ENCODE results near the gene DUS3L.

The DUS3L gene

GRCh38 chr19:5790559-5791520 lies at the start of gene DUS3L:
Gene DUS3L, minus strand, starts transcription at chr19:5791163. Its CDS starts 22 bp downstream, at chr19:5791141.
- FAIRE-seq: peak; percentile 99

- no peak for FAIRE-seq
These were observed 48.4 kb upstream of the DUS3L start, which contains the start of gene FUT6 for GRCh38 chr19:5839065-5840017. Gene FUT6, minus strand, starts transcription at chr19:5839702. Its CDS starts 7,135 bp downstream, at chr19:5832567.

GRCh38 chr19:5838353-5839064 lies 47.5 kb upstream of the DUS3L start:
- no peak for FAIRE-seq

- no peak for FAIRE-seq
These were observed 46.9 kb upstream of the DUS3L start for GRCh38 chr19:5837761-5838352.

- FAIRE-seq: no peak
These were observed 41.7 kb upstream of the DUS3L start for GRCh38 chr19:5832527-5833216.

GRCh38 chr19:5832061-5832460 lies 41.1 kb upstream of the DUS3L start:
- no peak for FAIRE-seq

GRCh38 chr19:5831159-5831558 lies 40.2 kb upstream of the DUS3L start:
- no peak for FAIRE-seq

- no peak for FAIRE-seq
These were observed 38.8 kb upstream of the DUS3L start for GRCh38 chr19:5829567-5830310.

GRCh38 chr19:5828661-5829566 lies 38.0 kb upstream of the DUS3L start:
- FAIRE-seq: no peak

- FAIRE-seq: no peak
These were observed 37.1 kb upstream of the DUS3L start for GRCh38 chr19:5827891-5828660.

- no peak for FAIRE-seq
These were observed 36.5 kb upstream of the DUS3L start for GRCh38 chr19:5827342-5827890.

GRCh38 chr19:5826531-5827341 lies 35.8 kb upstream of the DUS3L start:
- FAIRE-seq: no peak

GRCh38 chr19:5825178-5825577 lies 34.2 kb upstream of the DUS3L start:
- FAIRE-seq: no peak

- no peak for FAIRE-seq
These were observed 33.8 kb upstream of the DUS3L start for GRCh38 chr19:5824751-5825150.

GRCh38 chr19:5823579-5824281 lies 32.8 kb upstream of the DUS3L start:
- FAIRE-seq: no peak

GRCh38 chr19:5822181-5822844 lies 31.4 kb upstream of the DUS3L start:
- FAIRE-seq: no peak
